ENCODE data around the gene HMGB3. TPM values are rescaled to one million over a fixed set of nuclear protein-coding genes. Genes with fewer than 3 reads are reported as not detected.

The HMGB3 gene
- total and polyA plus RNA-seq, 2 experiments from 2014 or later, result 140 to 633 TPM

Small RNA genes lying within 50 kb of the gene (small RNA-seq; reads per million reads assigned to genes)
- not detected for gene RNA5SP525 (ENCODE audit: low replicate concordance)
- gene RNU6-383P (ENCODE audit: low replicate concordance), result not detected
- not detected for gene RPL12P50 (ENCODE audit: low replicate concordance)

Other genes with a start within 250 kb of the HMGB3 start
- 6.4 and 7.2 TPM in 2 replicates for gene CD99L2, start 84.7 kb upstream of the HMGB3 start, total RNA-seq (2014; rRNA removed; shearing (Covaris generic))
- 2.3 and 2.6 TPM in 2 replicates for gene CD99L2, start 84.7 kb upstream of the HMGB3 start, polyA plus RNA-seq (2016; fragmentation: Nextera tagmentation; extraction: Ambion mirVana)
- 0.59 and 0.62 TPM in 2 replicates for gene GPR50, start 193.2 kb downstream of the HMGB3 start, total RNA-seq (2014; rRNA removed; shearing (Covaris generic))
- gene GPR50, start 193.2 kb downstream of the HMGB3 start, polyA plus RNA-seq (2016; fragmentation: Nextera tagmentation; extraction: Ambion mirVana), result 0.64 and 1.5 TPM in 2 replicates

Data from GM23338 (cell line).